Measurements from ENCODE around the gene LDLR. TPM values are rescaled to one million over a fixed set of nuclear protein-coding genes. Genes with fewer than 3 reads are reported as not detected.

Gene LDLR
- 10.6 TPM for polyA plus RNA-seq (2012; ENCODE audit: low read depth, missing spikeins)

DNA sequence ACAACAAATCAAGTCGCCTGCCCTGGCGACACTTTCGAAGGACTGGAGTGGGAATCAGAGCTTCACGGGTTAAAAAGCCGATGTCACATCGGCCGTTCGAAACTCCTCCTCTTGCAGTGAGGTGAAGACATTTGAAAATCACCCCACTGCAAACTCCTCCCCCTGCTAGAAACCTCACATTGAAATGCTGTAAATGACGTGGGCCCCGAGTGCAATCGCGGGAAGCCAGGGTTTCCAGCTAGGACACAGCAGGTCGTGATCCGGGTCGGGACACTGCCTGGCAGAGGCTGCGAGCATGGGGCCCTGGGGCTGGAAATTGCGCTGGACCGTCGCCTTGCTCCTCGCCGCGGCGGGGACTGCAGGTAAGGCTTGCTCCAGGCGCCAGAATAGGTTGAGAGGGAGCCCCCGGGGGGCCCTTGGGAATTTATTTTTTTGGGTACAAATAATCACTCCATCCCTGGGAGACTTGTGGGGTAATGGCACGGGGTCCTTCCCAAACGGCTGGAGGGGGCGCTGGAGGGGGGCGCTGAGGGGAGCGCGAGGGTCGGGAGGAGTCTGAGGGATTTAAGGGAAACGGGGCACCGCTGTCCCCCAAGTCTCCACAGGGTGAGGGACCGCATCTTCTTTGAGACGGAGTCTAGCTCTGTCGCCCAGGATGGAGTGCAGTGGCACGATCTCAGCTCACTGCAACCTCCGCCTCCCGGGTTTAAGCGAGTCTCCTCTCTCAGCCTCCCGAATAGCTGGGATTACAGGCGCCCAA is at the start of gene LDLR:
TSS of gene LDLR (plus strand) at position 210 of the 760 bp plus-strand sequence. CDS start at position 296, 86 bp downstream.
- peak; percentile 78 for TF ChIP-seq POLR2AphosphoS5 (IDR thresholded peaks at IDR 0.05; ENCODE audit: low read depth, low read length)
- TF ChIP-seq POLR2A (IDR thresholded peaks at IDR 0.05; ENCODE audit: low read depth, low read length): peak; percentile 80
- peak; percentile 73; the same call in 1 of the 2 replicates for TF ChIP-seq POU2F2 (IDR thresholded peaks at IDR 0.05; ENCODE audit: low read depth, low read length)
- no peak for TF ChIP-seq PAX5 (IDR thresholded peaks at IDR 0.05; ENCODE audit: insufficient read depth, low read length, severe bottlenecking)
- no peak for TF ChIP-seq SPI1 (IDR thresholded peaks at IDR 0.05; ENCODE audit: low read depth, low read length)
- peak; percentile 55; the same call in 1 of the 2 replicates for TF ChIP-seq TAF1 (IDR thresholded peaks at IDR 0.05; ENCODE audit: low read depth, low read length)
- DNase-seq (ENCODE audit: insufficient read length, low spot score) (peak; percentile 60), FAIRE-seq (peak; percentile 84)

GRCh38 chr19:11041194-11041593 is 48.1 kb upstream of the LDLR start:
- TF ChIP-seq SPI1 (IDR thresholded peaks at IDR 0.05; ENCODE audit: low read depth, low read length) (no peak), POLR2A (IDR thresholded peaks at IDR 0.05; ENCODE audit: low read depth, low read length) (no peak), POLR2AphosphoS5 (IDR thresholded peaks at IDR 0.05; ENCODE audit: low read depth, low read length) (no peak), PAX5 (IDR thresholded peaks at IDR 0.05; ENCODE audit: insufficient read depth, low read length, severe bottlenecking) (no peak), TAF1 (IDR thresholded peaks at IDR 0.05; ENCODE audit: low read depth, low read length) (no peak), POU2F2 (IDR thresholded peaks at IDR 0.05; ENCODE audit: low read depth, low read length) (no peak)
- no peak for DNase-seq (ENCODE audit: insufficient read length, low spot score)
- no peak for FAIRE-seq

- no peak for FAIRE-seq
- TF ChIP-seq PAX5 (IDR thresholded peaks at IDR 0.05; ENCODE audit: insufficient read depth, low read length, severe bottlenecking) (no peak), POU2F2 (IDR thresholded peaks at IDR 0.05; ENCODE audit: low read depth, low read length) (no peak), TAF1 (IDR thresholded peaks at IDR 0.05; ENCODE audit: low read depth, low read length) (no peak), POLR2A (IDR thresholded peaks at IDR 0.05; ENCODE audit: low read depth, low read length) (no peak), SPI1 (IDR thresholded peaks at IDR 0.05; ENCODE audit: low read depth, low read length) (no peak), POLR2AphosphoS5 (IDR thresholded peaks at IDR 0.05; ENCODE audit: low read depth, low read length) (no peak)
- DNase-seq (ENCODE audit: insufficient read length, low spot score): no peak
These were observed 47.2 kb upstream of the LDLR start for GRCh38 chr19:11041966-11042627.

- no peak for DNase-seq (ENCODE audit: insufficient read length, low spot score)
- TF ChIP-seq POLR2A (IDR thresholded peaks at IDR 0.05; ENCODE audit: low read depth, low read length): no peak
- TF ChIP-seq POU2F2 (IDR thresholded peaks at IDR 0.05; ENCODE audit: low read depth, low read length): no peak
- TF ChIP-seq POLR2AphosphoS5 (IDR thresholded peaks at IDR 0.05; ENCODE audit: low read depth, low read length): no peak
- TF ChIP-seq PAX5 (IDR thresholded peaks at IDR 0.05; ENCODE audit: insufficient read depth, low read length, severe bottlenecking): no peak
- no peak for TF ChIP-seq TAF1 (IDR thresholded peaks at IDR 0.05; ENCODE audit: low read depth, low read length)
- no peak for TF ChIP-seq SPI1 (IDR thresholded peaks at IDR 0.05; ENCODE audit: low read depth, low read length)
- FAIRE-seq: no peak
These were observed 44.8 kb upstream of the LDLR start for GRCh38 chr19:11044431-11044830.

GRCh38 chr19:11045536-11045935 is 43.7 kb upstream of the LDLR start:
- TF ChIP-seq POLR2AphosphoS5 (IDR thresholded peaks at IDR 0.05; ENCODE audit: low read depth, low read length): no peak
- no peak for TF ChIP-seq TAF1 (IDR thresholded peaks at IDR 0.05; ENCODE audit: low read depth, low read length)
- TF ChIP-seq POU2F2 (IDR thresholded peaks at IDR 0.05; ENCODE audit: low read depth, low read length): no peak
- no peak for TF ChIP-seq PAX5 (IDR thresholded peaks at IDR 0.05; ENCODE audit: insufficient read depth, low read length, severe bottlenecking)
- no peak for TF ChIP-seq SPI1 (IDR thresholded peaks at IDR 0.05; ENCODE audit: low read depth, low read length)
- no peak for TF ChIP-seq POLR2A (IDR thresholded peaks at IDR 0.05; ENCODE audit: low read depth, low read length)
- DNase-seq (ENCODE audit: insufficient read length, low spot score) (no peak), FAIRE-seq (no peak)

DNA sequence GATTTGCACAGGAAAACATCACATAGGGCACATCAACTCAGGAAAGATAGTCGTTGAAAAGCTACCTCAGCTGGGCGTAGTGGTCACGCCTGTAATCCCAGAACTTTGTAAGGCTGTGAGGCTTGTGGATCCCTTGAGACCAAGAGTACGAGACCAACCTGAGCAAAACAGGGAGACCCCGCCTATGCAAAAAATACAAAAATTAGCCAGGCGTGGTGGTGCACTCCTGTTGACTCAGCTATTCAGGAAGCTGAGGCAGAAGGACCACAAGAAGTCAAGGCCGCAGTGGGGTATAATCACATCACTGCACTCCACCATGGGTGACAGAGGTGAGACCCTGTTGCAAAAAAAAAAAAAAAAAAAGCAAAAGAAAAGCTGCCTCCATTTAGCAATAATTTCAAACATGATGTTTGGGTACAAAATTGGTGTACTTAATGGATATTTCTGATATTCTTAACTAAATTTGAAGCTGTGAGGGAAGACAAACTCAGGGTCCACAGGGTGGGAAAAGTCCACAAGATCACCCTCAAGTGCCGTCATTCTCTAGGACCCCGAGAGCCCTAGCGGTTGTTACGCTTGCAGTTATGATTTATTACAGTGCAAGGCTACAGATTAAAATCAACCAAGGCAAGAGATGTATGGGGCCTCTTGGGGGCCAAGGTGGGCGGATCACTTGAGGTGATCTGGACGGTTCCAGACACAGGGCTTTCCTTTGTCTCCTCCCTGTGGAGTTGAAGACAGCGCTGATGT is 42.5 kb upstream of the LDLR start:
- FAIRE-seq (peak; percentile 90), DNase-seq (ENCODE audit: insufficient read length, low spot score) (no peak)
- TF ChIP-seq SPI1 (IDR thresholded peaks at IDR 0.05; ENCODE audit: low read depth, low read length): no peak
- TF ChIP-seq TAF1 (IDR thresholded peaks at IDR 0.05; ENCODE audit: low read depth, low read length): no peak
- no peak for TF ChIP-seq POLR2A (IDR thresholded peaks at IDR 0.05; ENCODE audit: low read depth, low read length)
- peak; percentile 68 for TF ChIP-seq PAX5 (IDR thresholded peaks at IDR 0.05; ENCODE audit: insufficient read depth, low read length, severe bottlenecking)
- TF ChIP-seq POLR2AphosphoS5 (IDR thresholded peaks at IDR 0.05; ENCODE audit: low read depth, low read length): 0 out of 2 replicates have a peak, but pooled peaks have one; percentile 51
- TF ChIP-seq POU2F2 (IDR thresholded peaks at IDR 0.05; ENCODE audit: low read depth, low read length): 0 out of 2 replicates have a peak, but pooled peaks have one; percentile 41

- DNase-seq (ENCODE audit: insufficient read length, low spot score) (no peak), FAIRE-seq (no peak)
- TF ChIP-seq POLR2A (IDR thresholded peaks at IDR 0.05; ENCODE audit: low read depth, low read length): no peak
- TF ChIP-seq POU2F2 (IDR thresholded peaks at IDR 0.05; ENCODE audit: low read depth, low read length): no peak
These were observed 41.4 kb upstream of the LDLR start for GRCh38 chr19:11047866-11048265.

DNA sequence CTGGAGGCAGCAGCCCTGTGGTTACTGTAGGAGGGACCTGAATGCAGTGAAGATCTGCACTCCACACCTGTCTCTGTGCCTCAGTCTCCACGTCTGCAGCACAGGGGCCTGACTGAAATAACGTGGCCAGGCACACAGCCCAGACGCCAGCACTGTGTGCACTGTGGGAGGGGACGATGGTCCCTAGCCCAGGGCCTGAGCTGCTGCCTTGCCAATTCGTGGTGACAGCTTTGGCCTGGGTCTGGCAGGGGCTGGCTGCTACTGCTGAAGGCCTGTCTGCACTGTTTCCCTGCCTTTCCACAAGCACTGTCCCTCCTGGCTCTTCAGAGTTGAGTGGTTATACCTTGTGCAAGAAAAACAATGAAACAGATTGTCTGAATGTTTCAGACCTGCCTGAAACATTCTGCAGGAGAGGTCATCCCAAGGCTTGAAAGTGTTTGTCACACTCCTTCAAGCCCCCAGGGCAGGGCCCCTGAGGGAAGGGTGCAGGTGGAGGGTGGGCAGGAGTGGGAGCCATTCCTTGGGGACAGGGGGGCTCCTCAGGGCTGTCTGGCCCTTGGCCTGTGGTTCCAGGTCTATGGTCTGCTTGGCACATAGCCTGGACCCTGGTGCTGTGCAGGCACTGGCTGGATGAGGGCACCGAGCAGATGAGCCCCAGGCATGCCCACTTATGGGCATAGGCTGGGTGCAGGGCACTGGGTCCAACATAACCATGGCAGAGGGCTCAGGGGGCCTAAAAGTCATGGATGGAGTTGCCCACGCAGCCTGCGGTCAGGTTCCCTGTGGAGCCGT is 38.7 kb upstream of the LDLR start:
- TF ChIP-seq SPI1 (IDR thresholded peaks at IDR 0.05; ENCODE audit: low read depth, low read length): no peak
- TF ChIP-seq POLR2A (IDR thresholded peaks at IDR 0.05; ENCODE audit: low read depth, low read length): no peak
- TF ChIP-seq POLR2AphosphoS5 (IDR thresholded peaks at IDR 0.05; ENCODE audit: low read depth, low read length): no peak
- no peak for TF ChIP-seq POU2F2 (IDR thresholded peaks at IDR 0.05; ENCODE audit: low read depth, low read length)
- TF ChIP-seq PAX5 (IDR thresholded peaks at IDR 0.05; ENCODE audit: insufficient read depth, low read length, severe bottlenecking): no peak
- no peak for TF ChIP-seq TAF1 (IDR thresholded peaks at IDR 0.05; ENCODE audit: low read depth, low read length)
- peak; percentile 58 for FAIRE-seq
- DNase-seq (ENCODE audit: insufficient read length, low spot score): no peak

Measured in GM12891 (cell line).